Keratinocyte (primary cell): ENCODE measurements around the gene OR4B1. TPM values are rescaled to one million over a fixed set of nuclear protein-coding genes. Genes with fewer than 3 reads are reported as not detected.

Experiments used
- DNase-seq: peaks from one replicate; pipeline ENCODE4 v3.0.0-alpha.2; 2011; ENCODE audit warnings: low read depth, missing footprints, low spot score
- FAIRE-seq: peaks from 2 replicates; lab custom pipeline; 2011; peaks lifted over from hg19 to GRCh38; lab: Jason Lieb, UNC
- H2AFZ ChIP-seq: 2 replicates; pipeline ENCODE4 v1.6.0; 2012; ENCODE audit warnings: low read length, control low read depth, inconsistent platforms; ENCODE audit not compliant: control insufficient read depth
- H3K27ac ChIP-seq: 2 replicates; pipeline ENCODE4 v1.5.1; 2011; ENCODE audit warnings: low read length; ENCODE audit not compliant: control insufficient read depth, insufficient read depth
- H3K27me3 ChIP-seq: 3 replicates; pipeline ENCODE4 v1.6.0; 2011; ENCODE audit warnings: low read length; ENCODE audit not compliant: control insufficient read depth, insufficient read depth; ENCODE audit errors: extremely low read depth
- H3K36me3 ChIP-seq, 2 experiments: 2 replicates in 1 of 2; 3 replicates in 1 of 2; pipeline ENCODE4 v1.5.1; 2011; ENCODE audit warnings: low read length in 2 of 2, mild to moderate bottlenecking in 1 of 2; ENCODE audit not compliant: control insufficient read depth in 2 of 2, insufficient read depth in 2 of 2; ENCODE audit errors: extremely low read depth in 1 of 2
- H3K4me1 ChIP-seq: 3 replicates; pipeline ENCODE4 v1.5.1; 2011; ENCODE audit warnings: low read length; ENCODE audit not compliant: control insufficient read depth, insufficient read depth; ENCODE audit errors: extremely low read depth
- H3K4me2 ChIP-seq: 3 replicates; pipeline ENCODE4 v1.6.0; 2011; ENCODE audit warnings: low read depth, low read length; ENCODE audit not compliant: control insufficient read depth, insufficient read depth; ENCODE audit errors: extremely low read depth
- H3K4me3 ChIP-seq, 3 experiments: fragments of 200-600 bp in 1 of 3; sonication (generic) in 1 of 3; 2 replicates in 2 of 3; 3 replicates in 1 of 3; pipeline ENCODE4 v1.5.1; 2011 to 2016; ENCODE audit warnings: low read length in 3 of 3, mild to moderate bottlenecking in 3 of 3, control low read depth in 2 of 3, inconsistent platforms in 1 of 3, low read depth in 1 of 3, mixed read lengths in 1 of 3, mixed run types in 1 of 3, moderate library complexity in 1 of 3; ENCODE audit not compliant: control insufficient read depth in 2 of 3, insufficient read depth in 2 of 3; ENCODE audit errors: extremely low read depth in 1 of 3
- H3K79me2 ChIP-seq: 2 replicates; pipeline ENCODE4 v1.6.0; 2012; ENCODE audit warnings: low read length; ENCODE audit not compliant: control insufficient read depth, insufficient read depth
- H3K9ac ChIP-seq: 3 replicates; pipeline ENCODE4 v1.6.0; 2011; ENCODE audit warnings: low read length; ENCODE audit not compliant: control insufficient read depth, insufficient read depth; ENCODE audit errors: extremely low read depth
- H3K9me1 ChIP-seq: 3 replicates; pipeline ENCODE4 v1.6.0; 2011; ENCODE audit warnings: low read length; ENCODE audit not compliant: control insufficient read depth, insufficient read depth; ENCODE audit errors: extremely low read depth
- H3K9me3 ChIP-seq: 2 replicates; pipeline ENCODE4 v1.5.1; 2012; ENCODE audit warnings: low read depth, low read length; ENCODE audit not compliant: control insufficient read depth
- H4K20me1 ChIP-seq: 3 replicates; pipeline ENCODE4 v1.6.0; 2011; ENCODE audit warnings: low read length; ENCODE audit not compliant: control insufficient read depth, insufficient read depth; ENCODE audit errors: extremely low read depth
- EZH2 ChIP-seq: IDR thresholded peaks from one replicate; pipeline ENCODE4 v1.6.1; 2012; ENCODE audit warnings: inconsistent platforms, mild to moderate bottlenecking, low read length, moderate library complexity
- dilution Hi-C: fragments of 300-500 bp; cut with MboI; formaldehyde crosslinking; loops from one replicate; pipeline ENCODE4 v1.7.0; 2020; ENCODE audit warnings: low sequenced_read_pairs; ENCODE audit not compliant: extremely low pct_ligation_motif_present
- polyA plus RNA-seq, 5 experiments: library from polyadenylated mRNA; depleted of rRNA in 3 of 5; stranded (reverse) in 3 of 5; stranded (forward) in 1 of 5; unstranded in 1 of 5; fragments of >200 nt; gene quantifications; 1 replicate in 1 of 5; 2 replicates in 3 of 5; 3 replicates in 1 of 5; pipeline versions ENCODE4 v1.2.1 to v1.2.3, GENCODE V29; 2011 to 2012; ENCODE audit warnings: missing spikeins in 2 of 5, low read depth in 1 of 5, low replicate concordance in 1 of 5
- TF ChIP-seq, protein P1 (sequence below), 3 experiments: IDR thresholded peaks in 1 of 3; conservative IDR thresholded peaks in 1 of 3; optimal IDR thresholded peaks in 1 of 3; 2 replicates in 2 of 3; 3 replicates in 1 of 3; pipeline versions ENCODE3 to v1.5.1; 2011; ENCODE audit warnings: low read length in 3 of 3, mild to moderate bottlenecking in 3 of 3, moderate library complexity in 2 of 3, control low read depth in 1 of 3, inconsistent platforms in 1 of 3; ENCODE audit not compliant: insufficient read depth in 2 of 3; ENCODE audit errors: extremely low read depth in 1 of 3

Gene OR4B1
- polyA plus RNA-seq, 1 donor (not counting 4 experiments of a cell fraction or from before 2014, with no cell fraction given): not detected

DNA sequence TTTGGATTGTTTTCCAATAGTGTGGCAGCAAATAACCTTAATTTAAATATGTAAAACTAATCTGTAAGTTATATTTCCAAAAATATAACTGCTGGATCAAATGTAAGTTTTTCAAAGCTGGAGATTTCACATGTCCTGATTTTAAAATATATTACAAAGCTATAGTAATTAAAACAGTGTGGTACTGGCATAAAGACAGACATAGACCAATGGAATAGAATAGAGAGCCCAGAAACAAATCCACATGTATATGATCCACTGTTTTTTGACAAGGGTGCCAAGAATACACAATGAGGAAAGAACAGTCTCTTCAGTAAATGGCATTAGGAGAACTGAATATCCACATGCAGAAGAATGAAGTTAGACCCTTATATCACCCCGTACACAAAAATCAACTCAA, 32.3 kb downstream of the OR4B1 start:
- no peaks in the 10 kb centered on the region for H3K79me2 ChIP-seq
- H3K4me1 ChIP-seq: no peaks in the 10 kb centered on the region
- no peaks in the 10 kb centered on the region for H3K9me1 ChIP-seq
- H3K36me3 ChIP-seq: no peaks in the 10 kb centered on the region
- dilution Hi-C loops: no loop called here
- DNase-seq (no peak), FAIRE-seq (no peak)
- no peak overlapping the region for H3K4me3 ChIP-seq
- H3K4me2 ChIP-seq: no peak overlapping the region
- no peaks in the 10 kb centered on the region for H4K20me1 ChIP-seq
- H3K9me3 ChIP-seq: no peaks in the 10 kb centered on the region
- H3K9ac ChIP-seq: no peak overlapping the region
- no peak overlapping the region for H2AFZ ChIP-seq
- no peak overlapping the region for H3K27ac ChIP-seq
- H3K27me3 ChIP-seq: no peaks in the 10 kb centered on the region
- TF ChIP-seq, protein P1, sequence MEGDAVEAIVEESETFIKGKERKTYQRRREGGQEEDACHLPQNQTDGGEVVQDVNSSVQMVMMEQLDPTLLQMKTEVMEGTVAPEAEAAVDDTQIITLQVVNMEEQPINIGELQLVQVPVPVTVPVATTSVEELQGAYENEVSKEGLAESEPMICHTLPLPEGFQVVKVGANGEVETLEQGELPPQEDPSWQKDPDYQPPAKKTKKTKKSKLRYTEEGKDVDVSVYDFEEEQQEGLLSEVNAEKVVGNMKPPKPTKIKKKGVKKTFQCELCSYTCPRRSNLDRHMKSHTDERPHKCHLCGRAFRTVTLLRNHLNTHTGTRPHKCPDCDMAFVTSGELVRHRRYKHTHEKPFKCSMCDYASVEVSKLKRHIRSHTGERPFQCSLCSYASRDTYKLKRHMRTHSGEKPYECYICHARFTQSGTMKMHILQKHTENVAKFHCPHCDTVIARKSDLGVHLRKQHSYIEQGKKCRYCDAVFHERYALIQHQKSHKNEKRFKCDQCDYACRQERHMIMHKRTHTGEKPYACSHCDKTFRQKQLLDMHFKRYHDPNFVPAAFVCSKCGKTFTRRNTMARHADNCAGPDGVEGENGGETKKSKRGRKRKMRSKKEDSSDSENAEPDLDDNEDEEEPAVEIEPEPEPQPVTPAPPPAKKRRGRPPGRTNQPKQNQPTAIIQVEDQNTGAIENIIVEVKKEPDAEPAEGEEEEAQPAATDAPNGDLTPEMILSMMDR (optimal IDR thresholded peaks at IDR 0.05 in 1 of 3, IDR thresholded peaks at IDR 0.05 in 1 of 3, conservative IDR thresholded peaks at IDR 0.05 in 1 of 3; ENCODE audit: extremely low read depth in 1 of 3, insufficient read depth in 2 of 3, low read length in 3 of 3): no peak
- no peak for TF ChIP-seq EZH2

DNA sequence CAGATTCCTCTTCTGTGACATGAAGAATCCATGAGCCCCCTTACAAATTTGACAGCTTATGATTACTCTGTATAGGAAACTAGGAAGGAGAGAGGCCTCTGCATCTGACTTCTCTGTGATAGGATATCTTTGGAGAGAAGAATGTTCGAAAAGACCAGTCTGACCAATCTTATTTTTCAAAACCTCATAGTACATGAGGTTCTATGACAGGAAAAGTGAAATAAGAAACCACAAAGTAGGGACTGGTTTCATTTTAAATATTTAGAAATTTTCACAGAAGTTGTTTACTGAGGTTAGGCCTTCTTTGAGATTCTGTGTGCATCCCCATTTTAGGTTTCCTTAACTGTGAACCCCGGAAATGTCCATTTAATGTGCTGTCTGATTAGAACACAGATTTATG, 45.0 kb downstream of the OR4B1 start:
- FAIRE-seq: no peak

More for the DNA sequence above, 45.0 kb downstream of the OR4B1 start:
- Histone ChIP-seq H3K4me1 (no peaks in the 10 kb centered on the region), H3K36me3 (no peaks in the 10 kb centered on the region), H3K9ac (no peak overlapping the region), H3K4me3 (no peak overlapping the region), H3K27me3 (no peaks in the 10 kb centered on the region), H3K4me2 (no peak overlapping the region), H4K20me1 (no peaks in the 10 kb centered on the region), H2AFZ (no peak overlapping the region), H3K9me1 (no peaks in the 10 kb centered on the region), H3K27ac (no peak overlapping the region), H3K9me3 (no peaks in the 10 kb centered on the region), H3K79me2 (no peaks in the 10 kb centered on the region)
- dilution Hi-C loops: no loop called here
- no peak for DNase-seq
- TF ChIP-seq EZH2: no peak
- TF ChIP-seq, protein P1 (optimal IDR thresholded peaks at IDR 0.05 in 1 of 3, IDR thresholded peaks at IDR 0.05 in 1 of 3, conservative IDR thresholded peaks at IDR 0.05 in 1 of 3; ENCODE audit: extremely low read depth in 1 of 3, insufficient read depth in 2 of 3, low read length in 3 of 3): no peak
